ENCODE data around the gene PRKN.

The PRKN gene

DNA sequence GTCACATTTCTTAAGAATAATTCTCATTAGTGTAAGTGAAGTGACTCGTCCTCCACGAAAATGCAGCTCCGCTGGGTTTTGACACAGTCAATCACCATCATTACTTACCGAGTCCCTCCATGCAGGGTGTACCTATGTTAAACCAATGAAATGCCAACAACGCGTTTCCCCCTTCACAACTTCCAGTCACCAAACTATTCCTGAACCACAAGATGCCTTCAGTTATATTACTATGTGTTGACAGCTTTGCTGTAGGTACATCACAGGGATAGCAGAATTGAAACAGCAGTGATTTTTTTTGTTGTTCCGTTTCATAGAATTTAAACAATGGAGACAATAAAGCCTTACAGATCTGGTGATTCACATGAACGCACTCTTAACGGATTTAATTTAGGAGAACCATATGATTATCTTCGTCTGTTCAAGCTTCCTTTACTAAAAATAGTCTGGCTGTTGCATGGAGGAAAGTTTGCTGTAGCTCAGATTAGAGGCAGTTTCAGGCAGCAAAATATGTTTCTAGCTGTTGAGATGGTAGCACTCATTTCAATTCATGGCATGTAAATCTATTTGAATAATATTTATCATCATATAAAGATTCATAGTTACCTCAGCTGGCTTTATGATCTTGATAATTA lies 652.8 kb downstream of the PRKN start:
- Histone ChIP-seq H3K36me3 (ENCODE audit: control insufficient read depth, insufficient read depth, low read length) (no peaks in the 10 kb centered on the region), H3K4me1 (ENCODE audit: control insufficient read depth, insufficient read depth, low read length) (no peaks in the 10 kb centered on the region)

DNA sequence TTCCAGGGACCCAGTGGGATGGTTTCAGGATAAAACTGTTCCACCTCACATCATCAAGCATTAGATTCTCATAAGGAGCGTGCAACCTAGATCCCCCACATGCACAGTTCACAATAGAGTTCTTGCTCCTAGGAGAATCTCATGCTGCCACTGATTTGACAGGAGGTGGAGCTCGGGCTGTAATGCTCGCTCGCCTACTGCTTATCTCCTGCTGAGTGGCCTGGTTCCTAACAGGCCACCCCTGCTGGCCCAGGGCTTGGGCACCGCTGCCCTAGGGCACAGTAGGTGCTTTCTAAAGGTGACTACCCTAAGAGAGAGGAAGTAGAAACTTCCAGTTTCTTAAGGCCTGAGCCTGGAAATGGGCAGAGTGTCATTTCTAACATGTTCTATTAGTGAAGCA lies 656.9 kb downstream of the PRKN start:
- no peak overlapping the region for H3K9ac ChIP-seq (ENCODE audit: low read length)
- no peaks in the 10 kb centered on the region for H3K36me3 ChIP-seq (ENCODE audit: control insufficient read depth, insufficient read depth, low read length)

More for the DNA sequence above, 652.8 kb downstream of the PRKN start:
- Histone ChIP-seq H3K4me3 (ENCODE audit: low read length) (no peak overlapping the region), H3K9ac (ENCODE audit: low read length) (no peak overlapping the region), H3K27ac (ENCODE audit: low read depth, low read length) (no peak overlapping the region), H3K27me3 (ENCODE audit: control insufficient read depth, insufficient read depth, low read length) (no peaks in the 10 kb centered on the region)

DNA sequence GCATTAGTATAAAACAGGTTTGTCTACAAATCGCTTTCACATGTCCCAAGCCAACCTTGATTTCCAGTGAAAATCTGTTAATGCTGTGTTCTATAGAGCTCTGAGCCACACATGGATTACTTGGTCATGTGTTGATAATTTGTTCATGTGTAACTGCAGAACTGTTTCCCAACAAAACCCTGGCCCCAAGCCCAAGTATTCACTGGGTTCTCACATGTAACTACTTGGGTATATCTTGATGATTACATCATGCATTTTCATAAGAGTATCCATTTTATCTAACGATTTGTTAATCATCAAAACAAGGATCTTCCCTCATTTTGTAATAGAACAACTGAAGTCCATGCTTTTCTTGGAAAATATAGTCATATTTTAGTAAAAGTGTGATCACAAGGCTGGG lies 657.6 kb downstream of the PRKN start:
- no peaks in the 10 kb centered on the region for H3K4me1 ChIP-seq (ENCODE audit: control insufficient read depth, insufficient read depth, low read length)
- no peak overlapping the region for H3K4me3 ChIP-seq (ENCODE audit: low read length)
- no peaks in the 10 kb centered on the region for H3K36me3 ChIP-seq (ENCODE audit: control insufficient read depth, insufficient read depth, low read length)
- H3K27ac ChIP-seq (ENCODE audit: low read depth, low read length), result no peak overlapping the region
- no peak overlapping the region for H3K9ac ChIP-seq (ENCODE audit: low read length)
- H3K27me3 ChIP-seq (ENCODE audit: control insufficient read depth, insufficient read depth, low read length), result no peaks in the 10 kb centered on the region

More for the DNA sequence above, 656.9 kb downstream of the PRKN start:
- H3K4me1 ChIP-seq (ENCODE audit: control insufficient read depth, insufficient read depth, low read length), result no peaks in the 10 kb centered on the region
- H3K27me3 ChIP-seq (ENCODE audit: control insufficient read depth, insufficient read depth, low read length), result no peaks in the 10 kb centered on the region
- no peak overlapping the region for H3K4me3 ChIP-seq (ENCODE audit: low read length)
- no peak overlapping the region for H3K27ac ChIP-seq (ENCODE audit: low read depth, low read length)

DNA sequence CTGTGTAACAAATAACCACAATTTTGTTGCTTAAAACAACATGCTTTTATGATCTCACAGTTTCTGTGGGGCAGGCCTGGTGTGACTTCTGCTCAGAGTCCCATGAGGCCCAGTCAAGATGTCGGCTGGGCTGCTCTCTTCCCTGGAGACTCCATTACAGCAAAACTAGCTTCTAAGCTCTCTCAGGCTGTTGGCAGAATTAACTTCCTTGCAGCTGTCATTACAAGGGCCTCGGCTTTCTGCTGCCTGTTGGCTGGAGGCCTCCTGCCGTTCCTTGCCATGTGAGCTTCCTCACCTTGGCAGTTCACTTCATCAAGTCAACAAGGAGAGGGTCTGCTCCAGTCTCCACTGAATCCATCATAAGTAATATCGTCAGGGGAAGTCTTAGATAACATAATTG lies 659.2 kb downstream of the PRKN start:
- H3K36me3 ChIP-seq (ENCODE audit: control insufficient read depth, insufficient read depth, low read length), result no peaks in the 10 kb centered on the region
- no peak overlapping the region for H3K9ac ChIP-seq (ENCODE audit: low read length)
- H3K4me1 ChIP-seq (ENCODE audit: control insufficient read depth, insufficient read depth, low read length), result no peaks in the 10 kb centered on the region
- H3K27ac ChIP-seq (ENCODE audit: low read depth, low read length), result no peak overlapping the region
- no peaks in the 10 kb centered on the region for H3K27me3 ChIP-seq (ENCODE audit: control insufficient read depth, insufficient read depth, low read length)
- H3K4me3 ChIP-seq (ENCODE audit: low read length), result no peak overlapping the region

DNA sequence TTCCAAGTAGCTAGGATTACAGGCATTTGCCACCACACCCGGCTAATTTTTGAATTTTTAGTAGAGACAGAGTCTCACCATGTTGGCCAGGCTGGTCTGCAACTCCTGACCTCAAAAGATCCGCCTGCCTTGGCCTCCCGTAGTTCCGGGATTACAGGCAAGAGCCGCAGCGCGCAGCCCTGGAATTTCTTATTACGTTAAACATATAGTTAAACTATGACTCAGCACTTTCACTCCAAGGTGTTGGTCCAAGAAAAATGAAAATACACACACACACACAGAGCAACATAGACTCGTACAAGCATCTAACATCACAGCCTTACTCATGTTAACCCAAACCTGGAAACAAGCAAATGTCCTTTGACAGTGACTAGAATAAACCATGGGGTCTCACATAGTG lies 663.9 kb downstream of the PRKN start:
- no peak overlapping the region for H3K27ac ChIP-seq (ENCODE audit: low read depth, low read length)
- no peaks in the 10 kb centered on the region for H3K36me3 ChIP-seq (ENCODE audit: control insufficient read depth, insufficient read depth, low read length)
- no peak overlapping the region for H3K4me3 ChIP-seq (ENCODE audit: low read length)
- no peaks in the 10 kb centered on the region for H3K27me3 ChIP-seq (ENCODE audit: control insufficient read depth, insufficient read depth, low read length)
- H3K9ac ChIP-seq (ENCODE audit: low read length), result no peak overlapping the region
- H3K4me1 ChIP-seq (ENCODE audit: control insufficient read depth, insufficient read depth, low read length), result no peaks in the 10 kb centered on the region

DNA sequence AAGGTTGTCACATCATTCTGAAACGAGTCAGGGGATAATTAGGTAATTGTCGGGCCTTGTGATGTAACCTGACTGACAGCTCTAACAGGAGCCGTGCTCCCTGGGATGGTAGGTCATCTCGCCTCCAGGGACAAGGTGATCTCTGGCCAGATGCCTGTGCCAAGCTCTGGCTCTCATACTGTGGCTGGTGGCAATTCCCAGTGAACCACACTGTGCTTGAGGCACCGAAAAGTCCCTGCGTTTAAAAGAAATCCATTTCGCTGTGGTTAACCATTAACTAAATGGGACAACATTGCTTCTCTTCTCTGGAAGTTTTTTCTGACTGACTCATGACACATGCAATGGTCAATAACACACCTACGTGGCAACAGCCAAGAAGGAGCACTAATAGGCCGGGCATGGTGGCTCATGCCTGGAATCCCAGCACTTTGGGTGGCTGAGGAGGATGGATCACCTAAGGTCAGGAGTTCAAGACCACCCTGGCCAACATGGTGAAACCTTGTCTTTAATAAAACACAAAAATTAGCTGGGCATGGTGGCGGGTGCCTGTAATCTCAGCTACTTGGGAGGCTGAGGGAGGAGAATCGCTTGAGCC lies 669.2 kb downstream of the PRKN start:
- Histone ChIP-seq H3K27me3 (ENCODE audit: control insufficient read depth, insufficient read depth, low read length) (no peaks in the 10 kb centered on the region), H3K4me1 (ENCODE audit: control insufficient read depth, insufficient read depth, low read length) (no peaks in the 10 kb centered on the region), H3K36me3 (ENCODE audit: control insufficient read depth, insufficient read depth, low read length) (no peaks in the 10 kb centered on the region), H3K27ac (ENCODE audit: low read depth, low read length) (no peak overlapping the region), H3K4me3 (ENCODE audit: low read length) (no peak overlapping the region), H3K9ac (ENCODE audit: low read length) (no peak overlapping the region)

DNA sequence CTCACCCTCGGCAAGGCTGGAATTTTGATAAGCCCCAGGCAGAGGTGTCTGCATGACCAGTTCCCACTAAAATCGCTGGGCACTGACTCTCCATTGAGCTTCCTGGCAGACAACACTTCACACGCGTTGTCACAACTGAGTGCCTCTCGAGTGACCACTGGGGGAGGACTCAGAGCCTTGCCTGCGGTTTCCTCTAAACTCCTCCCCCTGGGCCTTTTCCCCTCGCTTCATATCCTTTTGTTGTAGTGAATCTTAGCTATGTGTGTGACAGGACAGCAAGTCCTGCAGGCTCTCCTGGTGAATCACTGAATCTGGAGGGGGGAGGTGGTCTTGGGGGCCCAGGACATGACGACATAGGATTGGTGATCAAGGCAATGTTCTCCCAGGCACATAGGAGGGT lies 670.8 kb downstream of the PRKN start:
- no peak overlapping the region for H3K4me3 ChIP-seq (ENCODE audit: low read length)
- H3K27ac ChIP-seq (ENCODE audit: low read depth, low read length), result no peak overlapping the region
- H3K4me1 ChIP-seq (ENCODE audit: control insufficient read depth, insufficient read depth, low read length), result no peaks in the 10 kb centered on the region
- H3K27me3 ChIP-seq (ENCODE audit: control insufficient read depth, insufficient read depth, low read length), result no peaks in the 10 kb centered on the region
- H3K9ac ChIP-seq (ENCODE audit: low read length), result no peak overlapping the region
- no peaks in the 10 kb centered on the region for H3K36me3 ChIP-seq (ENCODE audit: control insufficient read depth, insufficient read depth, low read length)

DNA sequence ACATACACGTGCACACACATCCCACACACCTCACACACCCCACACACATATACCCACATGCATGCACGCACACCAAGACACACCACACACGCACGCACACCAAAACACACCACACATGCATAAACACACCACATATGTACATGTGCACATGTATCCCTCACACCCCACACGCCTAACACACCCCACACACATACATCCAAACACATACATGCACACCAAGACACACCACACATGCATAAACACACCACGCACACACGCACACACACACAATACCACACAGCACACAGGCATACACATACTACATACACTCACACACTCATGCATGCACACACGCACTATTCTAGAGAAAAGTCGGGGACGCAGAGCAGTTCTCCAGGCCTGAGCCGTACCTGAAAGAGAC lies 671.5 kb downstream of the PRKN start:
- Histone ChIP-seq H3K4me3 (ENCODE audit: low read length) (no peak overlapping the region), H3K9ac (ENCODE audit: low read length) (no peak overlapping the region), H3K36me3 (ENCODE audit: control insufficient read depth, insufficient read depth, low read length) (no peaks in the 10 kb centered on the region), H3K4me1 (ENCODE audit: control insufficient read depth, insufficient read depth, low read length) (no peaks in the 10 kb centered on the region), H3K27me3 (ENCODE audit: control insufficient read depth, insufficient read depth, low read length) (no peaks in the 10 kb centered on the region), H3K27ac (ENCODE audit: low read depth, low read length) (no peak overlapping the region)

DNA sequence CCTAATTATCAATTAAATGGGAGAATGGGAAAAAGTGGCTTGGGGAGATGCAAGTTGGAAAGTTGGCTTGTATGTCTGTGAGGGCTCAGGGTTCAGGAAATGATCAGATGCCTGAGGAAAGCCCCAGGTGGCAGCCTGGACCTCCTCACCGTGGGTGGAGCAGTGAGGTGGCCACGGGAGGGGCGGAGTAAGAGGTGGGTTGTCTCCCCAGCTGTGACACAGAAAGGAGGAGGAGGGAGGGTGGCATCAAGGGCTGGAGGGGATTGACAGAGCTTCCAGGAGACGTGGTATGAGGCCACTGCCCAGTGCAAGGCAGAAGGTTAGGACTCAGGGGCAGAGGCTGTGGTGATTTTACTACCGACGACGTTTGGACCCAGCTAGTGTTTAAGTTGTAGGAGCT lies 672.2 kb downstream of the PRKN start:
- Histone ChIP-seq H3K9ac (ENCODE audit: low read length) (no peak overlapping the region), H3K4me3 (ENCODE audit: low read length) (no peak overlapping the region), H3K27me3 (ENCODE audit: control insufficient read depth, insufficient read depth, low read length) (no peaks in the 10 kb centered on the region), H3K36me3 (ENCODE audit: control insufficient read depth, insufficient read depth, low read length) (no peaks in the 10 kb centered on the region), H3K4me1 (ENCODE audit: control insufficient read depth, insufficient read depth, low read length) (no peaks in the 10 kb centered on the region), H3K27ac (ENCODE audit: low read depth, low read length) (no peak overlapping the region)

DNA sequence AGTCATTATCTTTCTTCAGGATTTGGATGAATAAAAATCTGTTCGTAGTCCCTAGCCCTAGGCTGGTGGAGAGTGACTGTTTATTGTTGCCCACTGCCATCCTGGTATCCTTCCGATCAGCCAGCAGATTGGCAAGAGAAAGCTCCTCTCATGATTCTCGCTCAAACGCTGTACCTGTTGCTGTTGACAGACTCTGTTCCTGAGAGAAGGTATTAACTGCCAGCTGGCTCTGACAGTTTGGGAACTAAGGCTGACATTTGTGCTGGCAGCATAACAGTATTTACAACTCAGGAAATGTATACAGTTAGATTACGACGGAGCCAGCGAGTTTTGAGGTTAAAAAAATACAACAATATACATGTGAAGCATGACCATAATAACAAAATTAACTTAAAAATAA lies 674.5 kb downstream of the PRKN start:
- Histone ChIP-seq H3K4me3 (ENCODE audit: low read length) (no peak overlapping the region), H3K4me1 (ENCODE audit: control insufficient read depth, insufficient read depth, low read length) (no peaks in the 10 kb centered on the region), H3K9ac (ENCODE audit: low read length) (no peak overlapping the region), H3K36me3 (ENCODE audit: control insufficient read depth, insufficient read depth, low read length) (no peaks in the 10 kb centered on the region), H3K27me3 (ENCODE audit: control insufficient read depth, insufficient read depth, low read length) (no peaks in the 10 kb centered on the region), H3K27ac (ENCODE audit: low read depth, low read length) (no peak overlapping the region)

DNA sequence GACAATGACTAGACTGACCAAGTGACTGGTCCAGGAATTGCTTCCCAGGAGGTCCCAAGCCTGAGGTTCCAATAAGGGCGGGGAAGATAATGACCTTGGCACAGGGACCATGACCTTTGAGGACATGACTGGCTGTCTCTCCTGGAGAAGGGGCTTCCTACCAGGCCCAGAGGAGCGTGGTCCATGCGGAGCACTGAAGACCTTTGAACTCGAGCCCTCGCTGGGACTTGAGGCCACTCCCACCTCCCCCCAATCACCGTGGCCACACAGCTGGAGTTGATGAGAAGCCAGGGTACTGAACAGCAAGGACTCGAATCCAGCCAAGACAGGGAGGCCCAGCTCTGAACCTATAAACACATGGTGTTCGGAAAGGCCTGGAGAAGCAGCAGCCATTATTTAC lies 677.0 kb downstream of the PRKN start:
- Histone ChIP-seq H3K36me3 (ENCODE audit: control insufficient read depth, insufficient read depth, low read length) (no peaks in the 10 kb centered on the region), H3K4me3 (ENCODE audit: low read length) (no peak overlapping the region), H3K27me3 (ENCODE audit: control insufficient read depth, insufficient read depth, low read length) (no peaks in the 10 kb centered on the region), H3K27ac (ENCODE audit: low read depth, low read length) (no peak overlapping the region), H3K4me1 (ENCODE audit: control insufficient read depth, insufficient read depth, low read length) (no peaks in the 10 kb centered on the region), H3K9ac (ENCODE audit: low read length) (no peak overlapping the region)

DNA sequence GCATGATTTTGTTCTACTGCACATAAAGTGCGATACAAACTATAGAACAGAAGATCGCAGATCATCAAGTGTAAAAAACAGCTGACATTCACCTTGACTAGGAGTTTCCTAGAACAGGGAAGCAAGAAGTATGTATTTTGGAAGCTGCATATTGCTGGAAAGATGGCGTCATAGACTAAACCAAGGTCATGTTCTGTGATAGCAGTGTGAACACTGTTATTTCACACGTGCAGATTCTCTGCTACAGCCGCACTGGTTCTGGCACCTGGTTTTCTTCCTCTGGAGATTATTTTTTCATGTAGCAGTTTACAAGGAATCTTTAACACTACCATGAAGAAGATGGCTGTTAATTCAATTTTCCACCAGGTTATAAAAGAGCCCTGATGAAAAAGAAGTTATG lies 681.2 kb downstream of the PRKN start:
- Histone ChIP-seq H3K4me1 (ENCODE audit: control insufficient read depth, insufficient read depth, low read length) (no peaks in the 10 kb centered on the region), H3K27ac (ENCODE audit: low read depth, low read length) (no peak overlapping the region), H3K27me3 (ENCODE audit: control insufficient read depth, insufficient read depth, low read length) (no peaks in the 10 kb centered on the region), H3K9ac (ENCODE audit: low read length) (no peak overlapping the region), H3K36me3 (ENCODE audit: control insufficient read depth, insufficient read depth, low read length) (no peaks in the 10 kb centered on the region), H3K4me3 (ENCODE audit: low read length) (no peak overlapping the region)

DNA sequence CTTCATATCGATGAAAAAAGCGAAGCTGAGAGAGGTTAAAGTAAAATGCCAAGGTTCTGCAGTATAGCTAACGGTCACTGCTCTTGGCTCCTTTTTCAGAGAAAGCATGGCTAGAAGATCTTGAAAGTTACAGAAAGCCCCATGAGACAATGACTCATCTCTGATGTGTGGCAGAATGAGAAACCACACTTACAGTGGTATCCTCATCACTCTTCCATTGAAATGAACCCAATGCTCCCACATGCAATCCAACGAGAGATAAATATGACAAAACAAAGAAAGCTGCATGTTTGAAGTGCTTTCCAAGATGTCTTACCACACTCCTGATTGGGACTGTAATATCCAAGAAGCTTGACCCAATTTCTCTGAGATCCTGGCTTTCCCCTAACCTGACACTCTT lies 694.9 kb downstream of the PRKN start:
- Histone ChIP-seq H3K4me1 (ENCODE audit: control insufficient read depth, insufficient read depth, low read length) (no peaks in the 10 kb centered on the region), H3K9ac (ENCODE audit: low read length) (no peak overlapping the region), H3K27me3 (ENCODE audit: control insufficient read depth, insufficient read depth, low read length) (no peaks in the 10 kb centered on the region), H3K4me3 (ENCODE audit: low read length) (no peak overlapping the region), H3K36me3 (ENCODE audit: control insufficient read depth, insufficient read depth, low read length) (no peaks in the 10 kb centered on the region), H3K27ac (ENCODE audit: low read depth, low read length) (no peak overlapping the region)
